Bone marrow (tissue), 2 donors: ENCODE measurements around the gene SLC1A3.
"Not testable (repeated sequence)": the region's sequence is repeated elsewhere in the genome, so short reads cannot be mapped to it uniquely, and the experiment has no call there.

Experiments used
- DNase-seq, 2 donors: peaks; one replicate each; lab custom pipeline; 2025; lab: John Stamatoyannopoulos, UW

Gene SLC1A3

DNA sequence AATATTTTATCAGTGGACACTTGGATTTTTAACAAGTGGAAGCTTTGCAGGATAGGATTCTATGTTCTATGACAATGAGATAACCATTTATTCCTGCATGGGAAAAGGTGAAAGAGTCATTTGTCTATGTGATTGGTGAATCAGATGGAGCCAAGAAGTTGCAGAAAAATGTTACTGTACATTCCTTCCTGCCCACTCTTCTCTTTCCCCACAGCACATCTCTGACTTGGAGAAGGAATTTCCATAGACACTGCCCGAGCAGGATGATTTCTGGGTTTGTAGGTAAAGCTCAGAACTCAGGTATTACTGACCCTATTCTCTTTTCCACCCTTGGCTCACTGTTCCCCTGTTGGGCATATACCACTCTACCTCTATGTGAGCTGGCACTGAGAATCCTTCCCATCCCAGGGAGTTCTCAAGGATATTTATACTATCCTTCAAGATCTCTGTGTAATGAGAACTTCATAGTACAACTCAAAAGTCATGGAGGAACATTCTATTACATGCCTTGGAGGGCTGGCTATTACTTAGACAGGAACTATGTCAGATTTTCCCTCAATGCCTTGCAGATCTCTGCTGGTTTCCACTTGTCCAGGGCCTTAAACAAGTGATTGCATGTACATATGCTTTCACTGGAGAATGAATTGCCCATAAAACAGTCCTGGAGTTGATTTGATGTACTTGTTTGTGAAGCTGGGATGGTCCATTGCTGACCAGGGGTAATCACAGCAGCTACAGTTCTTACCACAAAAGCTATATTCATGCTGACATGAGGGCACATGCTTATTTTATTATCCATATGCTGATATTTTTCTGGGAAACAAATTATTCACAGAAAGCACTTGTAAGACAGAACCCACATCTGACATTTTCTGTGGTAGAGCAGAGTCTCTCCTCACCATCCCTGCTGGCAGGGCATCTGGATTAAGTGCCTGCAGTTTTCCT is 24.1 kb downstream of the SLC1A3 start:
- DNase-seq, result no peak

DNA sequence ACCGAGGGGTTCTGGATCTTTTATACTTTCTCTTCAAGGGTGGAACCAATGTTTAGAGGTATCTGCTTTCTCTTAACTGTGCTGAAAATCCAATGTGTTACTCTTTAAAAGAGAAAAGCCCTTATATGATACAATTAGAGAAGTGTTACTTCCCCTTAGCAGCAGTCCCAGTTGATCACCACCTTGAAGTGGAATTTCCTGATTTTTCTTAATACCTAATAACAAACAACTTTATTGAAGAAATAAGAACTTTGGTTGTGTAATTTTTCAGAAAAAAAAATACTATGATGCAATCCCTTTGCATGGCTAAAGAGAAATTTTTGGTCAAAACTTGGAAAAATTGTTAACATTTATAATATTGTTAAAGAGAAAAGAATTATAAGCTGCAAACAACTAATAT is 24.7 kb downstream of the SLC1A3 start:
- no peak for DNase-seq

DNA sequence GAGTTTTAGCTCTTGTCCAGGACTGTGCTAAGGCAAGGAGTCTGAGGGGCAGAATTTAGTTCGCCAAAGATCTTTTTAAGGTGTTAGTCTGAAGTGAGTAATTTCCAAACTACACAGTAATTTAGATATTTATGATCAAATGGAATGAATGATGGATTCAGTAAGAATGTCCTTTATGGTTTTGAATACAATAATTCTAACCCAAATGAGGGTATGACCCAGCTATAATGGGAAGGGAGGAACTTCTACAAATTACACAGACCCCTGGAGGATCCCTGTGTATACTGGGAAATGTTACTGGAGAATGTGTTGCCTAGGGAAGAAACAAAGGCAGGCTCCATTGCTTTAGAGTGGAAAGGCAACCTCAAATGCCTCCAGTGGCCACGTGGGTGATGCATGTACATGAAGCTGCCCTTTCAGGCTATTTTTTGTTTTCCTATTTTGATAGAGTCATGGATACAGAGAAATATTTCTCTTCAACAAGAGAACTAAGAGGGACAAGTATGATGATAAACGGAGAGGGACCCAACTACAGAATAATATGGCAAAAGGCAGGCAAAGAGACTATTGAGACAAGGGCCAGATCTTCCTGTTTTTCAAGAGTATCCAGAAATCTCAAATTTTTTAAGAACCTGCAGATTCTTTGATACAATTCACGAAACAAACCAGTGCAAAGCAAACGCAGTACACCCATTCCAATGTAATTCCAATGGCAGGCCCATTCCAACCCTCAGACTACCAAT is 25.4 kb downstream of the SLC1A3 start:
- no peak for DNase-seq

DNA sequence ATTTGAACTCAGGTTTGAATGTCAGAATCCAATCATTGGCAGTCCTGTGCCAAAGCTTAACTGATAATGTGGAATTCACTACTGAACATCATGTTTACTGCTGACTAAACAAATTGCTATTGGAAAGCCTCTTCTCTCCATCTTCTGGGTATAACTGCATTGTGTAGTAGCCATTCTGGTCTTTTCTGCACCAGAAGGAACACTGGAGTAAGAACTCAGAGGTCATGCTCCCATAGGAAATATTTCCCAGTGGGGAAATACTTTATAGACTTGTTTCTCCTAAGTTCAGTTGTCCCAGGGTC is 25.9 kb downstream of the SLC1A3 start:
- no peak for DNase-seq

DNA sequence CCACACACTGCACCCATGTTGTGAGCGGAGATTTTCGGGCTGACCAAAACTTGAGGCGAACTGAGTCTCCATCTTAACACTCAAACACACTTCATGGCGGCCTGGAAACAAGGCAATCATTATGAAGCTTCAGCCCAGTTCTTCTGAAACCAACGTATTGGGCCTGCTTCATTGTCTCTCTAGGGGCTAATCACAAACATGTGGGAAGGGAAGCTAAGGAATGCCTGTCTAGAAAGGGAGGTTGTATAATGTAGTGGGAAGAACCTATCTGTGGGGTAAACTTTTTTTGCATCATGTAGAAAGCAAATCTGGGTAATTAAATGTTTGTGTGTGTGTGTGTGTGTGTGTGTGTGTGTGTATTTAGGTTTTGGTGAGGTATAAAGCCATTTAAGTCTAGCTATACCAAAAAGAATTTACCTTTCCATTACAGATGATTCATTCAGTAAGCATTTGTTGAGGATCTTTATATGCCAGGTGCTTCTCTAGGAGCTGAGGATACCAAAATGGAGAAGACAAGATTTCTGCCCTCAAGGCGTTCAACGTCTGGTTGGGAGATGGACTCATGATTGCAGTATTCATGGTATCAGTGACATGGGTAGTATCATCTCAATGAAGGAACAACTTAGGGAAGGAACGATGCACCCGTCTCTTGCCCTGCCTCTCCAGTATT is 29.4 kb downstream of the SLC1A3 start:
- no peak for DNase-seq

DNA sequence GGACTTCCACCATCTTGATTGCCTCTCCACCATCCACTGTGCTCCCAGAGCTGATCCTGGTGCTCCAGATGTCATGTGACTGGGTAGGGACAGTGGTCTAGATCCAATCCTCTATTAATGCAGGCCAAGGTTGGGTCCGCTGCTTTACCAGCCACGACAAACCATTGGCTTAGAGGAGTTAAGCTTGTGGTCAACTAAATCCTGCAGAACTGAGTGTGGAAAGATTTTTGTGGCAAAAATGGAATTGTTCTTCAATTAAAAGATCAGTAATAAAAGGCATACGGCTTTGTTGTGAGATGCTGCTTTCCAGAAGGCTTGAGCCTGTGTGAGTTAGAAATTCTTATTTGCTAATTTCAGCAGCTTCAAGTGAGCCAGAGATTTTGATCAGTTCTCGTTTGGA is 30.7 kb downstream of the SLC1A3 start:
- no peak for DNase-seq

DNA sequence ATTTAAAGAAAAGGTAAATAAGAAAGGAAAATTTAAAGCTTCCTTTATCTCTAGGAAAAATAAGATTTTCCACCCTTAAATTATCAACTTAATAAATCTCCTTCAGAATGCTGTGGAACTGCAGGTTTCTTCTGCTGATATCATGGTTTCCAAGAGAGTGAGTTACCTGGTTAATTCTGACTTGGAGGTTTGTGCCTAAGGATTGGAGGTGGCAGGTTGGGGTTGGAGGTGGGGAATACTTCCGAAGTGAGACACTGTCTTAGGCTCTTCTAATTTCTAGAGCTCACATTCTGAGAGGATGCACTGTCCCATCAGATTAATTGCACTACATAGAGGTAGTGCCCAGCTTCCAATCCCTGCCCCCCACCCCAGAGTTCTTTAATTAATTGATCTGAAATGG is 31.1 kb downstream of the SLC1A3 start:
- DNase-seq, result no peak

DNA sequence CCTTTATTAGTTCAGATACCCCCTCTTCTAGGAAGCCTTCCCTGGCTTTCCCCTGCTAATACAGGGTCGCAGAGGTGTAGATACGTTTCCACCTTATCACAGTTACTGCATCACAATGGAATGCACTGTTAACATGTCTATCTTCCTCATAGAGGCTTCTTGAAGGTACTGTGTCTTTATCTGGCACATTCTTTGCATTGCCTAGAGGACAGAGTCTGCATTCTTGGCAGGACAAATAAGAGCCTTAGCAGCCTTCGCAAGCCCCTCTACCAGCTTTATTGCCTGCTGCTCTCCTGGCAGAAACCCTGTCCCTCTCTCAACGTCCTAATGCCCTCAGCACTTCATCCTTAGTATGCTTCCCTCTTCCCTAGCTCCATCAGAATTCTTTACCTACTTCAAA is 31.6 kb downstream of the SLC1A3 start:
- DNase-seq, result no peak

DNA sequence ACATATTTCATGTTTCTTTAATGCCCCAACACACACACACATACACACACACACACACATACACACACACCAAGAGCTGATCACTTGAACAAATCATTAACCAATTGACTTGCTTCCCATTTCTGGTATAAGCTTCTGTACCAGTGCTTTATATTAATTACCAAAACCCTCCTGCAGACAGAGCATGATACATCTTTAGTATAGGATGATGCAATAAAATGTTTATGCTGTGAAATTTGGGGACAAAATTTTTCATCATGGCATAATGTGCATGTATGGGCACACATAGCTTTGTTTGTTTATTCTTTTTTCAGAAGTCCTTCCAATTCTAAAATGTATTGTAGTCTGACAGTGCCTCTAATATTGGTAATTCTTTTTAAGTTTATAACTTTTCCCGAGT is 34.5 kb downstream of the SLC1A3 start:
- DNase-seq, result no peak

DNA sequence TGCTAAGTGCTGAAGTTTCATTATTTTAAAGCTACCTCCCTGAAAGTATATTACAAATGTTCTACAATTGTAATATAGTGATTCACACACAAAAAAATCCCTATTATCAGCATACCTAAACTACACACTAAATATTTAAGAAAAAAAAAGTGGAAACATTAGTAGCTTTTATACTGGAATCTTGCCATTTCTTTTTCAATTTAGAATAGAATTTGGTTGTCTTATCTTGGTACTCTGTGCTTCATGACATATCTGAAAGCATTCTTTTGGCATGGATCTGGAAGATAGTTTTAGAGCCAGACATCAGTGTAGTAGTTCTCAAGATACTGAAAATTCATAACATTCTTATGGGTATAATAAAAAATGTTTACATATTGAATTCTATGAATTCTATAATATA is 35.0 kb downstream of the SLC1A3 start:
- no peak for DNase-seq

DNA sequence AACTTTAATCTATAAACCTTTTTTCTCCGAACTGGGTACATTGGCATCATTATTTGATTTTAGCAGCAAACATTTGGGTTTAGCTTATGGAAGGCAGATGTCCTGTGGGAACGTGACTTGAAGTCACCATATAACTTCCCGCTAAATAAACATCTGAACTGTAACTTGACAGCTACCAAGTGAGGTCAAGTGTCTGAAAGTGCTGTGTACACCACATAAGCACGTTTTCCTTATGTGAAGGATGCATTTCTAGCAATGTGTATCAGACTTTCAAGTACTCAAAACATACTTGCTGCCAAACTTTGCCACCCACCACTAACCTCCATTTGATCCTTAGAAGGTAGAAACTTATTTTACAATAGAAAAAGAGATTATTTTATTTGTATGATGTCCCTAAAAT is 35.7 kb downstream of the SLC1A3 start:
- DNase-seq, result no peak

DNA sequence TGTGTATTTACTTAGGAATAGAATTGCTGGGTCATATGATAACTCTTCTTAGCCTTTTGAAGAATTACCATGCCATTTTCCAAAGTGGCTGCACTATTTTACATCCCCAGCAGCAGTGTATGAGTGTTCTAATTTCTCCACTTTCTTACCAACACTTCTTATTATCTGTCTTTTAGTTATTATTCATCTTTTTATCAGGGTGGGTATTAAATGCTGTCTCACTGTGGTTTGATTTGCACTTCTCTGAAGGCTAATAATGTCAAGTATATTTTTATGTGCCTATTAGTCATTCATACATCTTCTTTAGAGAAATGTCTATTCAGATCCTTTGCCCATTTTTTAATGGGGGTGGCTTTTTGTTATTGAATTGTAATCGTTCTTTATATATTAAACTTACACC is 36.8 kb downstream of the SLC1A3 start:
- DNase-seq, result no peak

DNA sequence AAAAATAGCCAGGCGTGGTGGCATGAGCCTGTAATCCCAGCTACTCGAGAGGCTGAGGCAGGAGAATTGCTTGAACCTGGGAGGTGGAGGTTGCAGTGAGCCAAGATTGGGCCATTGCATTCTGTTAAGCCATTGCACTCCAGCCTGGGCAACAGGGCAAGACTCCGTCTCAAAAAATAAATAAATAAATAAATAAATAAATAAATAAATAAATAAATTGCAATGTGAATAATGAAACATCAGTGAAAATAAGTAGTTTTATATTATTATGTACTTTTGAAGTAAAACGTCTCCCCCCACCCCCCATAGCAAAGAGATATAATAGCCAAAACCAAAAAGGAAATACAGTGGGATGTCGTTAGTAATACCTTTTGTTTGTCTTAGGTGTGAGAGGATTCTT is 37.4 kb downstream of the SLC1A3 start:
- not testable (repeated sequence) for DNase-seq

DNA sequence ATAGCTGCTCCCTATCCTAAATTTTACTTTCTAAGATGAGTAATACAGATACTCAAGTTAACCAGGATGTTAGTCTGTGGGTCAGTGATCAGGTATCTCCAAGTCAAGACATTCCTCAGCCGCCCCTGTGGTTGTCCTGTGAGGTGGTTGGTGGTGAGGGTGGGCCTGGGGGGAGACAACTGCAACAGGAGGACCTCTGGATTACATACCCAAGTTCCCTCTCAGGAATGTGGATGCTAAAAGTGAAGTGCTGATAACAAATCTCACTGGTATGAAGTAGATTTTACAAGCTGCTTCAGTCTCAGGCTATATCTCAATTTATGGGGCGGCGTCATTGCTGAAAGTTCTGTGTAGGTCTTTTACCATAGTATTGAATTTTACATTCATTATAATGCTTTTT is 38.3 kb downstream of the SLC1A3 start:
- DNase-seq, result no peak

DNA sequence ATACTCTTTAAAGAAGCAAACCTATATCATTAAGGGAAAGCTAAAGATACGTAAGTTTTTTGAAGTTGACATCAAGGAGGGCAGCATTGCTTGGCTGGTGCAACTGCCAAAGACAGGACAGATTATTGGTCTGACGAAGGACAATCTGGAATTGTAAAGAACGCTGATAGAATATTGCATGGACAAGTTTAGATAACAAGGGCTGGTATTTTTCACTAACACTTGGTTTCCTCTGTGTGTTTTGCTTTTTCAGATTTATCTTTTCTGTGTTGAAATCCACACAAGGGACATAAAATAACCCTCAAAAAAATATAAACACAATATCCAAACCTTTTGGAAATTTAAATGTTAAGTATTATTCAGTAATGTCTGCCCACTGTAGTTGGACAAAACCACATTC is 39.7 kb downstream of the SLC1A3 start:
- no peak for DNase-seq

DNA sequence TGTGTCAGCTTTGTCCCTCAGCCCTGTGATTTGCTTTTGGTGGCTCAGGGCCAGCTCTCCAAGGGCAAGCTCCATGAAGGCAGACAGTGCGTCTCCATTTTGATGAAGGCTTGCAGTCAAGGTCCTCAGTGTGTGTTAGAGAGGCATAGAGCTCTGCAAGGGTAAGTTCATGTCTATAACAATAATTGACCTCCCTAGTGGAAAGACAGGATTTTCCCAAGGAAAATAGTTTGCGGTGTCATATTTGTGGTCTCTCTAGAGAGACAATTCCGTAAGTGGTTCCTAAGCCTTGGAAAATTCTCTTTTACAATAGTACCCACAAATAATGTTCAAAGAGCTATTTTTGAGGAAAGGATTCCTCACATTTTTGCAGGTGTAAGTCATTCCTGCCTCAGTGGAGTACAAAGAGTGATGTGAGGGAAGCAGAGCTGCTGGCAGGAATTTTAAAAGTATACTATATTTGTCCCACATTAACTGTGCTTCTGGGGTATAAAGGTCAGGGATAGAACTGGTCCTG is 40.2 kb downstream of the SLC1A3 start:
- no peak for DNase-seq

DNA sequence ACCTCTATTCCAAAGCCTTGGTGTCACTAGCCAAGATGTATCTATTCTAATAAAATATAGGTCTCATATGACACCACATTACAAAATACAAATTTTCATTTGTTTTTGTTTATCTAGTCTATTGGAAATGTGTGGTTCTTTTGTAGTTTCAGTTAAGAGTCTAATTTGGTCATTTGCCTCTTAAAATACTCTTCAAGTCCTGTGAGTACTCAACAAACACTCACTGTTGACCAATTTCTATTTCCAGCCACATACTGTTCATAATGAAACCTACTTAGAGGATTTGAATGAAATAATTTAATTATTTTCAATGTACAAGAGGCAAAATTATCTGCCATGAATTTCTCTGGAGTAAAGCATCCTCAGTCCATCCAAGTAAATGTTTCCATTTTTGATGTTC is 40.6 kb downstream of the SLC1A3 start:
- DNase-seq, result no peak

DNA sequence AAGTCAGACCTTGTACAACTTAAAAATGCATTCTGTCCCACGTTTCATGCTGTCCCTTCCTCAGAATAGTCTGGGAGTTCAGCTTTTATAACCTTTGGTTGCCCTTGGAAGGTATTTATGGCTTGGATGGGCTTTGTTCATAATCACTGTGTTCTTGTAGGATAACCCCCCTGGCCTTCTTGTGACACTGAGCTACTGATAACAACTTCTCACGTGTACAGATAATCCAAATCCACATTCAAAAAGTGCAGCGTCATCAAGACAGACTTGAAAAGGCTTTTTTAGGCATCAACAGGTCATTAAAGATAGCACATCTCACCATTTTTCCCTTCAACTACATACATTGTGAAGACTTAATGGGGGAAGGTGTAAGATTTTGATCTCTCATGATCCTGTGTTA is 42.0 kb downstream of the SLC1A3 start:
- no peak for DNase-seq

DNA sequence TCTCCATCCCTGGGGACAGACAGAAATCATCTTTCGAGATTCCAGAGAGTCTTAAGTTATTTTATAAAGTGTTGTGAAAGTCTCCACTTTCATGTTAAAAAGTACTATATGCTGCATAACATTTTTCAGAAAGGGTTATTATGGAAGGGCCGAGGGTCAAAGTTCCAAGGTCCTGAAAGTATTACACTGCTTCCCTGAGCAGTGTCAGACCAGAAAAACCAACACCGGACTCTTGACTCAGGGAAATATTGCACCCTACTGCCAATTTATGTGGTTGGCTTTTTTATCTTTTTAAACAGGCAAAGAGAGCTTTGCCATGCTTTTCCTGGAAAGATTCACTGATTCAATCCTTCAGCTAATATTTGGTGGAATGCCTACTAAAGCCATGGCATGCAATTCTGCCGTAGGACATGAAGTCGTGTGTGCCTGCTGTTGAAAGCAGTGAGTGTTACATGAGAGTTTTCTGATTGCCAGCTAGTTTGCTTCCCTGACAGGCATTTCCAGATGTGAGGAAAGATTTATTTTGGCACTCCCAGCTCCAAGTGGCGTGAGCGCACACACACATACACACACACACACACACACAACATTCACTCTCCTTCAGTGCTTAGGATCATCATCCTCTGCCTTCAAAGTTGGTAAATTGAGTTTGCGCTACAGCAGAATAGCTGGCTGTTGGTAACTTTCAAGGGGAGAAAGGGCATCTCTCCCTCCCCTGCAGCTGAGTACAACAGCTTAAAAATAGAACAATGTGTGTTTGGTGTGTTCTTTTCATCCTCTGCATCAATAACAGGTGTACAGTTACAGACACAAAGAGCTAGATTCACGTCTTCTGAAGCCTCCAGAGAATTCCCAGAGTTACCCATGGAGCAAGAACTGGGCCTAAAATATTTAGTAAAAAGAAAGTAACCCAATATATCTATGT is 45.6 kb downstream of the SLC1A3 start:
- no peak for DNase-seq

DNA sequence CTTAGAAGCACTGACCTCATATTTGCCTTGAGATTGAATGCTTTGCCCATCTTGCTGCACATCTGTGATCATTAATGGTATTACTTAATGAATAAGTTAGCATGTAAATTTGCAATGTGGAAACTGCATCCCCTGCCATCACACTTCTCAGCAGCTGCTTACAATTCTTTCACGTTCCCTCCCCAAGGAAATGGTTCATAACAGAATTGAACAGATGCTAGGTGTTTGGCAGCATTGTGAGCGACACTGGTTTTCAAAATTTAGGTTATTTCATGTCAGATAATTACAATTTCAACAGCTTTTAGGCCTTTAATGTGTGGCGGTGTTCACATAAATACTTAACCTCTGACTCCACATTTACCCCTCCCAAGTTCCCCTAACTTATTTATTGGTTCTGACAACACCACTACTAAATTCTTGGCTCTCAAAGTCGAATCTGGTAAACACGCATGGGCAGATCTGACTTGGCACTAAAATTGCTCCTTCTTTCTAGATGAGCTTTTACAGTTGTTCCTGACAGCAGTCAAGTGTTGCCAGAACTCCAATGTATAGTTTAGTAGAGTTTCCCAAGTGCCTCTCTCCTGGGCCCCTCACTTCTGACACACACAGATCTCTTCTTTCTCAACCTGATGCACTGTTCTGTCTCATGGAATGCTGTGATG is 46.8 kb downstream of the SLC1A3 start:
- DNase-seq, result no peak

DNA sequence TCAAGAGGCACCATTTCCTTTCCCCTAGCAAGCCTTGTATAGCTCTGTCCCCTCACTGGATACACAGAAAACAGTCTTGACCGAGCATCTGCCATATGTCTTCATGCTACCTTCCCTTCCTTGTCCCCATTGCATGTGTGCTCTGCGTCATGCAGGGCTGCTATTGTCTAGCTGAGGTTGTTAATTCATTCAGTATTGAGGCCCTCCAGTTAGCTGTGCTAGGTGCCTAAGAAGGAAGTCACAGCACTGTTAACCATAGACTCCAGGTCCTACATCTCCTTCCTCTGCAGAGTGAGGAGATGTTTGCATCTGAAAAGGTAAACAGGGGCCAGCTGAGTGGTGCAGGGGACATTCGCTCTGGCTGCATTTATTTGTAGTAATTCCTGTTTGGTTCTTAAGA is 48.2 kb downstream of the SLC1A3 start:
- no peak for DNase-seq
